K562 (cell line): ENCODE results near the gene NUP153. TPM values are rescaled to one million over a fixed set of nuclear protein-coding genes. Genes with fewer than 3 reads are reported as not detected.

Experiments
- DDX20 ChIP-seq: fragments of 450-650 bp; IDR thresholded peaks from 2 replicates; pipeline ENCODE4 v1.6.1; 2016; ENCODE audit warnings: missing genetic modification characterization, low read depth, mild to moderate bottlenecking, missing compliant biosample characterization, moderate library complexity
- FOXJ3 ChIP-seq: sonication (generic); formaldehyde crosslinking; IDR thresholded peaks from 2 replicates; pipeline ENCODE4 v1.4.0; 2020; ENCODE audit warnings: mild to moderate bottlenecking, missing genetic modification reagents
- FUS ChIP-seq: fragments of 200-400 bp; formaldehyde crosslinking; optimal IDR thresholded peaks from 2 replicates; pipeline ENCODE3; 2017; ENCODE audit warnings: low read depth, low read length
- HIVEP1 ChIP-seq: fragments of 250-450 bp; sonication (Bioruptor Pico); IDR thresholded peaks from 2 replicates; pipeline ENCODE4 v1.4.0; 2020; ENCODE audit warnings: mild to moderate bottlenecking
- JUN ChIP-seq, 2 experiments: sonication (generic) in 1 of 2; formaldehyde crosslinking in 1 of 2; IDR thresholded peaks; 2 replicates each; pipeline versions ENCODE4 v1.6.1 to v1.8.0; 2012 to 2022; ENCODE audit warnings: borderline replicate concordance in 2 of 2, mild to moderate bottlenecking in 2 of 2, improper control_type of control experiment in 1 of 2, low read depth in 1 of 2, low read length in 1 of 2, missing genetic modification reagents in 1 of 2
- KLF6 ChIP-seq: fragments of 250-450 bp; sonication (Bioruptor Pico); IDR thresholded peaks from 2 replicates; pipeline ENCODE4 v1.4.0; 2020; ENCODE audit warnings: mild to moderate bottlenecking, moderate library complexity, borderline replicate concordance
- MCM5 ChIP-seq: fragments of 450-650 bp; IDR thresholded peaks from 2 replicates; pipeline ENCODE4 v1.6.1; 2016; ENCODE audit warnings: low read depth
- NFE2L1 ChIP-seq: fragments of 450-650 bp; IDR thresholded peaks from 2 replicates; pipeline ENCODE4 v1.6.1; 2016; ENCODE audit warnings: missing genetic modification characterization, low read depth, mild to moderate bottlenecking, missing compliant biosample characterization, moderate library complexity, borderline replicate concordance
- PML ChIP-seq: IDR thresholded peaks from 2 replicates; pipeline ENCODE4 v1.6.1; 2012; ENCODE audit warnings: low read length, inconsistent platforms
- PRPF4 ChIP-seq: fragments of 200-400 bp; formaldehyde crosslinking; IDR thresholded peaks from one replicate; pipeline ENCODE4 v1.6.1; 2017; ENCODE audit warnings: low read length, low read depth, mild to moderate bottlenecking; ENCODE audit not compliant: insufficient read depth, poor library complexity, severe bottlenecking
- RAD21 ChIP-seq, 2 experiments: fragments of 250-450 bp in 1 of 2; fragments of 450-650 bp in 1 of 2; sonication (Bioruptor Pico) in 1 of 2; formaldehyde crosslinking in 1 of 2; IDR thresholded peaks in 1 of 2; conservative IDR thresholded peaks in 1 of 2; 2 replicates each; pipeline versions ENCODE4 v1.4.0 to v1.8.0; 2020 to 2022; ENCODE audit warnings: mild to moderate bottlenecking in 2 of 2, moderate library complexity in 1 of 2
- ZNF140 ChIP-seq: fragments of 250-450 bp; sonication (Bioruptor Pico); IDR thresholded peaks from 2 replicates; pipeline ENCODE4 v1.8.0; 2021; ENCODE audit warnings: moderate library complexity, mild to moderate bottlenecking, inconsistent platforms
- ZNF143 ChIP-seq: sonication (generic); formaldehyde crosslinking; IDR thresholded peaks from 2 replicates; pipeline ENCODE4 v1.9.0; 2022; ENCODE audit warnings: mild to moderate bottlenecking, missing genetic modification reagents
- ZNF165 ChIP-seq: fragments of 250-450 bp; sonication (Bioruptor Pico); IDR thresholded peaks from 2 replicates; pipeline ENCODE4 v1.4.0; 2020; ENCODE audit warnings: borderline replicate concordance
- ZNF79 ChIP-seq: fragments of 250-450 bp; sonication (Bioruptor Pico); IDR thresholded peaks from 2 replicates; pipeline ENCODE4 v1.4.0; 2020; ENCODE audit warnings: low read depth, mild to moderate bottlenecking, moderate library complexity
- polyA plus RNA-seq, 8 experiments: library from polyadenylated mRNA; depleted of rRNA in 4 of 8; stranded (reverse) in 5 of 8; unstranded in 3 of 8; fragments of >200 nt; fragmentation: Nextera tagmentation in 2 of 8; fragmentation: Illumina TruSeq in 1 of 8; extraction: Ambion mirVana in 2 of 8; extraction: Trizol in 1 of 8; gene quantifications; 2 replicates each; pipeline versions ENCODE4 v1.2.1 to v1.2.3, GENCODE V29; 2011 to 2014; ENCODE audit warnings: inconsistent platforms in 1 of 8, missing spikeins in 1 of 8
- total RNA-seq, 7 experiments: library from RNA; depleted of rRNA in 6 of 7; stranded (reverse); fragments of >200 nt in 6 of 7; fragmentation: Illumina TruSeq in 2 of 7; extraction: Trizol in 2 of 7; gene quantifications; 2 replicates each; pipeline versions ENCODE4 v1.2.1 to v1.2.3, GENCODE V29; 2011 to 2021; ENCODE audit warnings: low replicate concordance in 1 of 7
- TF ChIP-seq, protein P1 (sequence below): fragments of 250-450 bp; sonication (Bioruptor Pico); IDR thresholded peaks from 2 replicates; pipeline ENCODE4 v1.5.0; 2021; ENCODE audit warnings: mild to moderate bottlenecking, moderate library complexity
- TF ChIP-seq, protein P2 (sequence below): sonication (generic); formaldehyde crosslinking; IDR thresholded peaks from 2 replicates; pipeline ENCODE4 v1.8.1; 2023; ENCODE audit warnings: mild to moderate bottlenecking, missing genetic modification reagents, moderate library complexity
- TF ChIP-seq, protein P3 (sequence below): fragments of 250-450 bp; sonication (Bioruptor Pico); IDR thresholded peaks from 2 replicates; pipeline ENCODE4 v1.5.0; 2022; ENCODE audit warnings: mild to moderate bottlenecking
- TF ChIP-seq, protein P4 (sequence below): fragments of 250-450 bp; sonication (Bioruptor Pico); IDR thresholded peaks from 2 replicates; pipeline ENCODE4 v1.8.0; 2021; ENCODE audit warnings: moderate library complexity, mild to moderate bottlenecking, inconsistent platforms

NUP153 gene
- total and polyA plus RNA-seq, 9 of the 15 experiments (the other 6 are each of a cell fraction or from before 2014, with no cell fraction given): 21.9 to 110 (median 84.8) TPM

DNA sequence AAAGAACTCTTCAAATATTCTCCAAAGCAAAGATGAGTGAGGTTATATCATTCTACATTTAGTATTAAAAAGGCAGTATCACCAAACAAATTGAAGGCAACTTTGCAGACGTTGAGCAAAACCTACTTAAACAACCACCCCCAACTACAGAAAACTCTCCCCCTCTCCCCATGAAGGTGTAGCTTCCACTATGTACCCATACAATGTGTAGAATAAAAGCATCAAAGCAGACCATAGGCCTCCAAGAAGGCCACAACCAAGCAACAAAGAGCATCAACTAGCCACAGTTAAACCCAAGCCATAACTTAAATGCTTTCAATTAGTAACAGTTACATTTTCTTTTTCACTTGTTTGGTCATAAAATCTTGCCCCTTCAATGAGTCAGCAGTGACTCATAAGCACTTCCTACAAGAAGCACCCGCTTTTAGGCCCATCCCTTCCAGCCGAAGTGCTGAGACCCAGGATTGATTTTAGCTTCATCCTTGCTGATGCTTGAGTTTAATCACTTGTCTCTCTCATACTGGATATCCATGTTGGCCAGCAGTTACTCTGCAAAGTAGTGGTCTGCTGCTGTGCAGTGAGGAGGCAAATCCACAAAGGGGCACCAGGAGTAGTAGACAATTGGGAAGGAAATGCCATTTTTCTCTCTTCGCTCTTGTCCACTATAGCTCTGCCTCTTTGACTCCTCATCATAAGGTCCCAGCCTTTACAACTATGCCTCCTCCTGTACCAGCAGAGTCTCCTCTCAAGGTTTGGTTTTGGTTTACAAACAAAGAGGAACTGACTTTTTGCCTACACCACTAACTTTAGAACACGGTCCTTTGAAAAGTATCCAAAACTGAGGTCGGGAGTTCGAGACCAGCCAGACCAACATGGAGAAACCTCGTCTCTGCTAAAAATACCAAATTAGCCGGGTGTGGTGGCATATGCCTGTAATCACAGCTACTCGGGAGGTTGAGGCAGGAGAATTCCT is 8.4 kb upstream of the NUP153 start (continued):
- TF ChIP-seq NFE2L1 (tag) (peak; percentile 12; the same call in 1 of the 2 replicates), MCM5 (no peak), PML (no peak), ZNF165 (CRISPR knock-in tag) (no peak), HIVEP1 (no peak), PRPF4 (no peak), FUS (no peak), ZNF143 (CRISPR knock-in tag) (no peak), DDX20 (tag) (no peak), ZNF140 (CRISPR knock-in tag) (no peak), FOXJ3 (CRISPR knock-in tag) (no peak), KLF6 (CRISPR knock-in tag) (no peak), JUN (IDR thresholded peaks at IDR 0.05; ENCODE audit: borderline replicate concordance, low read depth, low read length) (peak; percentile 99), JUN (CRISPR knock-in tag; IDR thresholded peaks at IDR 0.05; ENCODE audit: borderline replicate concordance) (no peak; the same call in 1 of the 2 replicates), RAD21 (CRISPR knock-in tag; conservative IDR thresholded peaks at IDR 0.05 in 1 of 2, IDR thresholded peaks at IDR 0.05 in 1 of 2) (0 out of 4 replicates have a peak, but pooled peaks of 1 of the 2 experiments have one; percentile 5), ZNF79 (no peak)
- TF ChIP-seq, protein P1, sequence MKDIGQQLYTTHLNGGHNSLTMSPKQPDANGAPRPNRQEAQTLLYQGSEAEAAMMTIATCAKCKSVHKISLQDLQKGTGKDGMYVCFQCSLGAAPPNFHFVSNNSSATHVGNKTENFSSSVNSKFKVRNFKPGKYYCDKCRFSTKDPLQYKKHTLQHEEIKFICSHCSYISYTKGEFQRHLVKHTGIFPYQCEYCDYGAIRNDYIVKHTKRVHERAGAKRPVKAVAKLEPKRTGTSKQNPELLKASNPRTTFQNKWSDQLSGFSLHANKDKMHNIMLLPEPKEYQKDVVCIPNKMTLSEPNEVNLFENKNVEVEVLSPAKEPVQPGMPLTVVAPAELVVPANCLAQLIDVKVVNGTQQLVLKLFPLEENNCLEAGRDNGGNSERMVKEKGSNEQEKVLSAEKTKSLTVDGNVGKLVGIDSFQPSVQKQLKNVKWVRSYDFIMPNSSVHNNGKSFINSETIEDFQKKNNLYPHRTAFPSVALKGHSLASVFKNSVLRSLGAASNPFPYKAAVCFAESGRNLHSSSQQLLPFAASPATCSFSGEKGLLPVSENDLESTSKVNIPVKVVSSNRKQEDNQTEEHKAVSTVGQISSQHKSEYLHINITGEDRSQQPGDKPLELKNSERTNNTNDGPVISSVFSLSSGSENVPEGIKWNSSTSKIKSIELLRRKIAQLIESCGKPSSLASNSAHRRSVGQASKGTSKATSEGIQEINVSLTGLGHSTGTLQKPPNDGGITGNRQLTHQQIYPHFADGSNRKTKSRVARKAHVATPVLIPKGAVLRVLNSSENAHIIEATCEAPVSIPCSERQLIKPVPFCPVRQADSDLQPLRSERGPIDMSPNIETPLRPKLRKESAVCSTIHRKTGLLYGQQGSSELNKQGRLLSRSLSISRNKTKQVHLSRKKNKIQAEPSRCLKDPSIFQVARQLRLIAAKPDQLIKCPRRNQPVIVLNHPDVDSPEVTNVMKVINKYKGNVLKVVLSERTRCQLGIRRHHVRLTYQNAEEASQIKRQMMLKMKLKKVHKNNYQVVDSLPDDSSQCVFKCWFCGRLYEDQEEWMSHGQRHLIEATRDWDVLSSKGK: no peak
- TF ChIP-seq, protein P2, sequence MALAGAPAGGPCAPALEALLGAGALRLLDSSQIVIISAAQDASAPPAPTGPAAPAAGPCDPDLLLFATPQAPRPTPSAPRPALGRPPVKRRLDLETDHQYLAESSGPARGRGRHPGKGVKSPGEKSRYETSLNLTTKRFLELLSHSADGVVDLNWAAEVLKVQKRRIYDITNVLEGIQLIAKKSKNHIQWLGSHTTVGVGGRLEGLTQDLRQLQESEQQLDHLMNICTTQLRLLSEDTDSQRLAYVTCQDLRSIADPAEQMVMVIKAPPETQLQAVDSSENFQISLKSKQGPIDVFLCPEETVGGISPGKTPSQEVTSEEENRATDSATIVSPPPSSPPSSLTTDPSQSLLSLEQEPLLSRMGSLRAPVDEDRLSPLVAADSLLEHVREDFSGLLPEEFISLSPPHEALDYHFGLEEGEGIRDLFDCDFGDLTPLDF (CRISPR knock-in tag): no peak
- TF ChIP-seq, protein P3, sequence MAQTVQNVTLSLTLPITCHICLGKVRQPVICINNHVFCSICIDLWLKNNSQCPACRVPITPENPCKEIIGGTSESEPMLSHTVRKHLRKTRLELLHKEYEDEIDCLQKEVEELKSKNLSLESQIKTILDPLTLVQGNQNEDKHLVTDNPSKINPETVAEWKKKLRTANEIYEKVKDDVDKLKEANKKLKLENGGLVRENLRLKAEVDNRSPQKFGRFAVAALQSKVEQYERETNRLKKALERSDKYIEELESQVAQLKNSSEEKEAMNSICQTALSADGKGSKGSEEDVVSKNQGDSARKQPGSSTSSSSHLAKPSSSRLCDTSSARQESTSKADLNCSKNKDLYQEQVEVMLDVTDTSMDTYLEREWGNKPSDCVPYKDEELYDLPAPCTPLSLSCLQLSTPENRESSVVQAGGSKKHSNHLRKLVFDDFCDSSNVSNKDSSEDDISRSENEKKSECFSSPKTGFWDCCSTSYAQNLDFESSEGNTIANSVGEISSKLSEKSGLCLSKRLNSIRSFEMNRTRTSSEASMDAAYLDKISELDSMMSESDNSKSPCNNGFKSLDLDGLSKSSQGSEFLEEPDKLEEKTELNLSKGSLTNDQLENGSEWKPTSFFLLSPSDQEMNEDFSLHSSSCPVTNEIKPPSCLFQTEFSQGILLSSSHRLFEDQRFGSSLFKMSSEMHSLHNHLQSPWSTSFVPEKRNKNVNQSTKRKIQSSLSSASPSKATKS: no peak
- TF ChIP-seq, protein P4, sequence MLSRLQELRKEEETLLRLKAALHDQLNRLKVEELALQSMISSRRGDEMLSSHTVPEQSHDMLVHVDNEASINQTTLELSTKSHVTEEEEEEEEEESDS (CRISPR knock-in tag): no peak
